WTC11 (cell line): Measurements from ENCODE around the gene MELK. TPM values are rescaled to one million over a fixed set of nuclear protein-coding genes. Genes with fewer than 3 reads are reported as not detected.

Experiments used
- ATAC-seq: fragments of 200-7000 bp; cut with Tn5 transposase; 2 replicates; pipeline ENCODE4 v1.10.0; 2021; ENCODE audit warnings: mild to moderate bottlenecking, moderate library complexity
- CTCF ChIA-PET: fragments of 300-600 bp; sonication (Branson Sonifier 250); formaldehyde crosslinking; loops from one replicate; lab custom pipeline; 2021; ENCODE audit warnings: antibody characterized with exemption; lab: Charles Lee
- POLR2A ChIA-PET: fragments of 350-600 bp; sonication (Branson Sonifier 250); formaldehyde crosslinking; loops from one replicate; lab custom pipeline; 2021; ENCODE audit warnings: antibody characterized with exemption; lab: Charles Lee
- DNase-seq: peaks from one replicate; pipeline ENCODE4 v3.0.0; 2021; ENCODE audit warnings: low spot score
- H3K27ac Mint-ChIP-seq: 2 replicates; pipeline ENCODE4 v1.8.0; 2021; ENCODE audit warnings: mixed read lengths
- H3K27me3 Mint-ChIP-seq: 2 replicates; pipeline ENCODE4 v1.8.0; 2021; ENCODE audit warnings: low read depth, mild to moderate bottlenecking, moderate library complexity, mixed read lengths
- H3K36me3 Mint-ChIP-seq: 2 replicates; pipeline ENCODE4 v1.8.0; 2021; ENCODE audit warnings: mixed read lengths
- H3K4me1 Mint-ChIP-seq: 2 replicates; pipeline ENCODE4 v1.8.0; 2022; ENCODE audit warnings: mixed read lengths
- H3K4me3 Mint-ChIP-seq: 2 replicates; pipeline ENCODE4 v1.8.0; 2021; ENCODE audit warnings: mild to moderate bottlenecking, moderate library complexity, mixed read lengths
- H3K9me3 Mint-ChIP-seq: 2 replicates; pipeline ENCODE4 v1.8.0; 2021; ENCODE audit warnings: mixed read lengths
- FOXP1 ChIP-seq: sonication (generic); formaldehyde crosslinking; IDR thresholded peaks from 2 replicates; pipeline ENCODE4 v1.8.0; 2022; ENCODE audit warnings: missing genetic modification reagents, mild to moderate bottlenecking, moderate library complexity, borderline replicate concordance
- GABPB1 ChIP-seq: sonication (generic); formaldehyde crosslinking; IDR thresholded peaks from 2 replicates; pipeline ENCODE4 v1.8.1; 2023; ENCODE audit warnings: mild to moderate bottlenecking, missing genetic modification reagents
- RELA ChIP-seq: sonication (generic); formaldehyde crosslinking; IDR thresholded peaks from 2 replicates; pipeline ENCODE4 v1.8.1; 2022; ENCODE audit warnings: missing genetic modification reagents, mild to moderate bottlenecking, borderline replicate concordance
- SMAD3 ChIP-seq: sonication (generic); formaldehyde crosslinking; IDR thresholded peaks from 2 replicates; pipeline ENCODE4 v1.8.0; 2022; ENCODE audit warnings: missing genetic modification reagents, mild to moderate bottlenecking, borderline replicate concordance
- SOX15 ChIP-seq: fragments of 250-450 bp; sonication (Bioruptor Pico); IDR thresholded peaks from 2 replicates; pipeline ENCODE4 v1.9.0; 2021; ENCODE audit warnings: mild to moderate bottlenecking
- SP1 ChIP-seq: sonication (generic); formaldehyde crosslinking; conservative IDR thresholded peaks from 2 replicates; pipeline ENCODE4 v1.8.1; 2022; ENCODE audit warnings: missing genetic modification reagents
- TCF7 ChIP-seq: sonication (generic); formaldehyde crosslinking; IDR thresholded peaks from 2 replicates; pipeline ENCODE4 v1.8.0; 2022; ENCODE audit warnings: mild to moderate bottlenecking, low read depth, missing genetic modification reagents, moderate library complexity
- ZNF396 ChIP-seq: fragments of 250-450 bp; sonication (Bioruptor Pico); IDR thresholded peaks from 2 replicates; pipeline ENCODE4 v1.8.0; 2021; ENCODE audit warnings: mild to moderate bottlenecking, moderate library complexity, borderline replicate concordance
- total RNA-seq: library from RNA; stranded (reverse); gene quantifications from 3 replicates; pipeline ENCODE4 v1.2.3, GENCODE V29; 2021
- TF ChIP-seq, protein P1 (sequence below): sonication (generic); formaldehyde crosslinking; IDR thresholded peaks from 2 replicates; pipeline ENCODE4 v1.8.0; 2022; ENCODE audit warnings: mild to moderate bottlenecking, missing genetic modification reagents
- TF ChIP-seq, protein P2 (sequence below): fragments of 200-600 bp; IDR thresholded peaks from 2 replicates; pipeline ENCODE4 v1.8.0; 2022; ENCODE audit warnings: antibody characterized with exemption
- TF ChIP-seq, protein P3 (sequence below): sonication (generic); formaldehyde crosslinking; IDR thresholded peaks from 2 replicates; pipeline ENCODE4 v1.8.0; 2022; ENCODE audit warnings: missing genetic modification reagents
- TF ChIP-seq, protein P4 (sequence below): sonication (generic); formaldehyde crosslinking; IDR thresholded peaks from 2 replicates; pipeline ENCODE4 v1.8.0; 2022; ENCODE audit warnings: mild to moderate bottlenecking, missing genetic modification reagents
- TF ChIP-seq, protein P5 (sequence below): sonication (generic); formaldehyde crosslinking; IDR thresholded peaks from 2 replicates; pipeline ENCODE4 v1.8.1; 2023; ENCODE audit warnings: mild to moderate bottlenecking, missing genetic modification reagents, borderline replicate concordance

Gene MELK
- total RNA-seq, 1 experiment from 2014 or later: 53.2 TPM

DNA sequence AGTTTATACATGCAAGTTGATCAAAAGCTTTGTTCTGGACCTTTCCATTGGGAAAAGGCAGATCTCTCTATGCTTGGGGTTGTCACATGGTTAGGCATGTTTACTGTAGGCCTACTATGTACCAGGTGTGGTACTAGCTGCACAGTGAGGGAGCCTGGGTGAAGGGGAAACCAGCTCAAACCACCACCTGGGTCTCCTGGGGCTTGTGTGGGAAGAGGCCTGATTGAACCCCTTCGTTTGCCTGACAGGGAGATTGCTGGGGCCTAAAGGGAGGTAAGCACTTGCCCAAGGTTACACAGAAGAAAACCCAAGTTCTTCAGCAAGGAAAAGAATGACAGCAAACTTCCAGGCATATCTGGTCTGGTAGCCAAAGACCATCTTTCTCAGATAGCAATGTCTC, 145.9 kb downstream of the MELK start:
- no peaks in the 10 kb centered on the region for H3K4me1 Mint-ChIP-seq
- H3K27me3 Mint-ChIP-seq: no peaks in the 10 kb centered on the region; the same call in 1 of the 2 replicates
- ChIA-PET CTCF (no interaction called here), POLR2A (no interaction called here)
- no peaks in the 10 kb centered on the region for H3K36me3 Mint-ChIP-seq
- H3K4me3 Mint-ChIP-seq: no peak overlapping the region
- ATAC-seq: no peak
- DNase-seq: no peak
- peaks cover 2% of the 10 kb centered on the region for H3K9me3 Mint-ChIP-seq
- H3K27ac Mint-ChIP-seq: no peak overlapping the region
- TF ChIP-seq GABPB1 (CRISPR knock-in tag): no peak
- TF ChIP-seq TCF7 (CRISPR knock-in tag): no peak
- no peak for TF ChIP-seq ZNF396
- TF ChIP-seq SP1 (CRISPR knock-in tag): no peak
- TF ChIP-seq SMAD3 (CRISPR knock-in tag): no peak
- TF ChIP-seq, protein P1, sequence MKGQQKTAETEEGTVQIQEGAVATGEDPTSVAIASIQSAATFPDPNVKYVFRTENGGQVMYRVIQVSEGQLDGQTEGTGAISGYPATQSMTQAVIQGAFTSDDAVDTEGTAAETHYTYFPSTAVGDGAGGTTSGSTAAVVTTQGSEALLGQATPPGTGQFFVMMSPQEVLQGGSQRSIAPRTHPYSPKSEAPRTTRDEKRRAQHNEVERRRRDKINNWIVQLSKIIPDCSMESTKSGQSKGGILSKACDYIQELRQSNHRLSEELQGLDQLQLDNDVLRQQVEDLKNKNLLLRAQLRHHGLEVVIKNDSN (CRISPR knock-in tag): no peak
- TF ChIP-seq, protein P2, sequence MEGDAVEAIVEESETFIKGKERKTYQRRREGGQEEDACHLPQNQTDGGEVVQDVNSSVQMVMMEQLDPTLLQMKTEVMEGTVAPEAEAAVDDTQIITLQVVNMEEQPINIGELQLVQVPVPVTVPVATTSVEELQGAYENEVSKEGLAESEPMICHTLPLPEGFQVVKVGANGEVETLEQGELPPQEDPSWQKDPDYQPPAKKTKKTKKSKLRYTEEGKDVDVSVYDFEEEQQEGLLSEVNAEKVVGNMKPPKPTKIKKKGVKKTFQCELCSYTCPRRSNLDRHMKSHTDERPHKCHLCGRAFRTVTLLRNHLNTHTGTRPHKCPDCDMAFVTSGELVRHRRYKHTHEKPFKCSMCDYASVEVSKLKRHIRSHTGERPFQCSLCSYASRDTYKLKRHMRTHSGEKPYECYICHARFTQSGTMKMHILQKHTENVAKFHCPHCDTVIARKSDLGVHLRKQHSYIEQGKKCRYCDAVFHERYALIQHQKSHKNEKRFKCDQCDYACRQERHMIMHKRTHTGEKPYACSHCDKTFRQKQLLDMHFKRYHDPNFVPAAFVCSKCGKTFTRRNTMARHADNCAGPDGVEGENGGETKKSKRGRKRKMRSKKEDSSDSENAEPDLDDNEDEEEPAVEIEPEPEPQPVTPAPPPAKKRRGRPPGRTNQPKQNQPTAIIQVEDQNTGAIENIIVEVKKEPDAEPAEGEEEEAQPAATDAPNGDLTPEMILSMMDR: no peak

DNA sequence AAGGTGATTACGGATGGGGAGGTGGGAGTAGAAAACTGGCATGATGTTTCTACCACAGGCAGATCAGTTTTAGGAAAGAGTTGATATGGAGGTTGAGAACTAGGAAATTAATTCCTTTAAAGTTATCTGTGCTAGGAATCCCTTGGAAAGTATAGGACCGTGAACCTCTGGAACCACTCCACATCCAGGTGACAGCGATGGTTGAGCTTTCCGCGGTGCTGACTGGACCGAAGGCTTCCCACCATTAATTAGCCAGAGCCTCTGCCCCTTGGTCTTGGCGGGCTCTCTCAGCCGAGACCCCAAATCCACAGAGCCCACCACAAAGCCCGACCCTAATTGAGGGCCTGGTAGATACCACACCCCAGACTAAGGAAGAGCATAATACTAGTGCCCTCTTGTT, 147.3 kb downstream of the MELK start:
- CTCF ChIA-PET: interaction anchor here (1.9 kb wide), 1 partner anchor 9 kb away, joined by 11 read pairs; no protein-coding TSS in a partner anchor
- no peaks in the 10 kb centered on the region for H3K4me1 Mint-ChIP-seq

More for the DNA sequence above, 147.3 kb downstream of the MELK start:
- H3K27ac Mint-ChIP-seq: no peak overlapping the region
- H3K4me3 Mint-ChIP-seq: no peak overlapping the region
- peaks cover 6% of the 10 kb centered on the region; the same call in 1 of the 2 replicates for H3K9me3 Mint-ChIP-seq
- TF ChIP-seq, protein P3, sequence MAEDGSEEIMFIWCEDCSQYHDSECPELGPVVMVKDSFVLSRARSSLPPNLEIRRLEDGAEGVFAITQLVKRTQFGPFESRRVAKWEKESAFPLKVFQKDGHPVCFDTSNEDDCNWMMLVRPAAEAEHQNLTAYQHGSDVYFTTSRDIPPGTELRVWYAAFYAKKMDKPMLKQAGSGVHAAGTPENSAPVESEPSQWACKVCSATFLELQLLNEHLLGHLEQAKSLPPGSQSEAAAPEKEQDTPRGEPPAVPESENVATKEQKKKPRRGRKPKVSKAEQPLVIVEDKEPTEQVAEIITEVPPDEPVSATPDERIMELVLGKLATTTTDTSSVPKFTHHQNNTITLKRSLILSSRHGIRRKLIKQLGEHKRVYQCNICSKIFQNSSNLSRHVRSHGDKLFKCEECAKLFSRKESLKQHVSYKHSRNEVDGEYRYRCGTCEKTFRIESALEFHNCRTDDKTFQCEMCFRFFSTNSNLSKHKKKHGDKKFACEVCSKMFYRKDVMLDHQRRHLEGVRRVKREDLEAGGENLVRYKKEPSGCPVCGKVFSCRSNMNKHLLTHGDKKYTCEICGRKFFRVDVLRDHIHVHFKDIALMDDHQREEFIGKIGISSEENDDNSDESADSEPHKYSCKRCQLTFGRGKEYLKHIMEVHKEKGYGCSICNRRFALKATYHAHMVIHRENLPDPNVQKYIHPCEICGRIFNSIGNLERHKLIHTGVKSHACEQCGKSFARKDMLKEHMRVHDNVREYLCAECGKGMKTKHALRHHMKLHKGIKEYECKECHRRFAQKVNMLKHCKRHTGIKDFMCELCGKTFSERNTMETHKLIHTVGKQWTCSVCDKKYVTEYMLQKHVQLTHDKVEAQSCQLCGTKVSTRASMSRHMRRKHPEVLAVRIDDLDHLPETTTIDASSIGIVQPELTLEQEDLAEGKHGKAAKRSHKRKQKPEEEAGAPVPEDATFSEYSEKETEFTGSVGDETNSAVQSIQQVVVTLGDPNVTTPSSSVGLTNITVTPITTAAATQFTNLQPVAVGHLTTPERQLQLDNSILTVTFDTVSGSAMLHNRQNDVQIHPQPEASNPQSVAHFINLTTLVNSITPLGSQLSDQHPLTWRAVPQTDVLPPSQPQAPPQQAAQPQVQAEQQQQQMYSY: no peak
- TF ChIP-seq FOXP1 (CRISPR knock-in tag) (no peak), SMAD3 (CRISPR knock-in tag) (no peak), ZNF396 (no peak), RELA (CRISPR knock-in tag) (no peak), SOX15 (CRISPR knock-in tag) (no peak)
- TF ChIP-seq, protein P4, sequence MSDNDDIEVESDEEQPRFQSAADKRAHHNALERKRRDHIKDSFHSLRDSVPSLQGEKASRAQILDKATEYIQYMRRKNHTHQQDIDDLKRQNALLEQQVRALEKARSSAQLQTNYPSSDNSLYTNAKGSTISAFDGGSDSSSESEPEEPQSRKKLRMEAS (CRISPR knock-in tag): no peak
- TF ChIP-seq, protein P5, sequence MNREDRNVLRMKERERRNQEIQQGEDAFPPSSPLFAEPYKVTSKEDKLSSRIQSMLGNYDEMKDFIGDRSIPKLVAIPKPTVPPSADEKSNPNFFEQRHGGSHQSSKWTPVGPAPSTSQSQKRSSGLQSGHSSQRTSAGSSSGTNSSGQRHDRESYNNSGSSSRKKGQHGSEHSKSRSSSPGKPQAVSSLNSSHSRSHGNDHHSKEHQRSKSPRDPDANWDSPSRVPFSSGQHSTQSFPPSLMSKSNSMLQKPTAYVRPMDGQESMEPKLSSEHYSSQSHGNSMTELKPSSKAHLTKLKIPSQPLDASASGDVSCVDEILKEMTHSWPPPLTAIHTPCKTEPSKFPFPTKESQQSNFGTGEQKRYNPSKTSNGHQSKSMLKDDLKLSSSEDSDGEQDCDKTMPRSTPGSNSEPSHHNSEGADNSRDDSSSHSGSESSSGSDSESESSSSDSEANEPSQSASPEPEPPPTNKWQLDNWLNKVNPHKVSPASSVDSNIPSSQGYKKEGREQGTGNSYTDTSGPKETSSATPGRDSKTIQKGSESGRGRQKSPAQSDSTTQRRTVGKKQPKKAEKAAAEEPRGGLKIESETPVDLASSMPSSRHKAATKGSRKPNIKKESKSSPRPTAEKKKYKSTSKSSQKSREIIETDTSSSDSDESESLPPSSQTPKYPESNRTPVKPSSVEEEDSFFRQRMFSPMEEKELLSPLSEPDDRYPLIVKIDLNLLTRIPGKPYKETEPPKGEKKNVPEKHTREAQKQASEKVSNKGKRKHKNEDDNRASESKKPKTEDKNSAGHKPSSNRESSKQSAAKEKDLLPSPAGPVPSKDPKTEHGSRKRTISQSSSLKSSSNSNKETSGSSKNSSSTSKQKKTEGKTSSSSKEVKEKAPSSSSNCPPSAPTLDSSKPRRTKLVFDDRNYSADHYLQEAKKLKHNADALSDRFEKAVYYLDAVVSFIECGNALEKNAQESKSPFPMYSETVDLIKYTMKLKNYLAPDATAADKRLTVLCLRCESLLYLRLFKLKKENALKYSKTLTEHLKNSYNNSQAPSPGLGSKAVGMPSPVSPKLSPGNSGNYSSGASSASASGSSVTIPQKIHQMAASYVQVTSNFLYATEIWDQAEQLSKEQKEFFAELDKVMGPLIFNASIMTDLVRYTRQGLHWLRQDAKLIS (CRISPR knock-in tag): no peak
- TF ChIP-seq, all 79 proteins: peak for 0
- no peaks in the 10 kb centered on the region for H3K36me3 Mint-ChIP-seq
- no peaks in the 10 kb centered on the region; the same call in 1 of the 2 replicates for H3K27me3 Mint-ChIP-seq
- DNase-seq: no peak
- POLR2A ChIA-PET: no interaction called here
- ATAC-seq: no peak
